GM18498 (cell line): Measurements from ENCODE around the gene GGA2.
A peak's percentile ranks its signal among the peaks of the same experiment; 100 is the strongest.
"Not testable (repeated sequence)": the region's sequence is repeated elsewhere in the genome, so short reads cannot be mapped to it uniquely, and the experiment has no call there.

Source experiments
- ATAC-seq: cut with Tn5 transposase; IDR thresholded peaks from one replicate; pipeline ENCODE4 v1.9.1; 2021; ENCODE audit warnings: mild to moderate bottlenecking, moderate library complexity; ENCODE audit not compliant: unreplicated experiment

GGA2 gene

GRCh38 chr16:23510164-23510914 is at the start of gene GGA2:
Gene GGA2, minus strand, starts transcription at chr16:23510494. Its CDS starts 83 bp downstream, at chr16:23510411.
- peak; percentile 85 for ATAC-seq

- ATAC-seq, result peak; percentile 20
These were observed 47.7 kb upstream of the GGA2 start for GRCh38 chr16:23557779-23558702.

- ATAC-seq, result peak; percentile 91
These were observed 46.8 kb upstream of the GGA2 start, which contains the start of the genes EARS2 and UBFD1 for GRCh38 chr16:23556881-23557778. Gene EARS2, minus strand, starts transcription at chr16:23557350. Its CDS starts 7 bp downstream, at chr16:23557343. Gene UBFD1, plus strand, starts transcription at chr16:23557727. Its CDS starts 16 bp downstream, at chr16:23557743.

GRCh38 chr16:23554536-23554935 is 44.2 kb upstream of the GGA2 start:
- ATAC-seq, result no peak

GRCh38 chr16:23552161-23552560 is 41.9 kb upstream of the GGA2 start:
- ATAC-seq, result no peak

- no peak for ATAC-seq
These were observed 39.6 kb upstream of the GGA2 start for GRCh38 chr16:23549938-23550337.

GRCh38 chr16:23544436-23544835 is 34.1 kb upstream of the GGA2 start:
- no peak for ATAC-seq

- not testable (repeated sequence) for ATAC-seq
These were observed 30.5 kb upstream of the GGA2 start for GRCh38 chr16:23540817-23541178.

- no peak for ATAC-seq
These were observed 29.9 kb upstream of the GGA2 start for GRCh38 chr16:23539984-23540816.

- no peak for ATAC-seq
These were observed 28.6 kb upstream of the GGA2 start for GRCh38 chr16:23538919-23539278.

- ATAC-seq, result no peak
These were observed 27.1 kb upstream of the GGA2 start for GRCh38 chr16:23537390-23537789.

- ATAC-seq, result no peak
These were observed 25.6 kb upstream of the GGA2 start for GRCh38 chr16:23535901-23536300.

- ATAC-seq, result no peak
These were observed 24.9 kb upstream of the GGA2 start for GRCh38 chr16:23534868-23535860.

GRCh38 chr16:23532448-23532847 is 22.2 kb upstream of the GGA2 start:
- no peak for ATAC-seq

GRCh38 chr16:23530062-23530461 is 19.8 kb upstream of the GGA2 start:
- no peak for ATAC-seq

GRCh38 chr16:23528644-23529310 is 18.5 kb upstream of the GGA2 start:
- ATAC-seq, result no peak

- no peak for ATAC-seq
These were observed 17.8 kb upstream of the GGA2 start for GRCh38 chr16:23527961-23528643.

- ATAC-seq, result no peak
These were observed 14.6 kb upstream of the GGA2 start for GRCh38 chr16:23524886-23525285.
